Effector CD8-positive, alpha-beta T cell (primary cell): ENCODE data around the gene CD40LG.

Experiments used
- DNase-seq: peaks from one replicate; lab custom pipeline; 2025; lab: John Stamatoyannopoulos, UW
- total RNA-seq, 4 experiments: gene quantifications; one replicate each; lab custom pipeline; 2026; lab: John Stamatoyannopoulos, UW

Gene CD40LG
- total RNA-seq = 2.9 to 5.6 (median 3.9) reads per million in 4 experiments

DNA sequence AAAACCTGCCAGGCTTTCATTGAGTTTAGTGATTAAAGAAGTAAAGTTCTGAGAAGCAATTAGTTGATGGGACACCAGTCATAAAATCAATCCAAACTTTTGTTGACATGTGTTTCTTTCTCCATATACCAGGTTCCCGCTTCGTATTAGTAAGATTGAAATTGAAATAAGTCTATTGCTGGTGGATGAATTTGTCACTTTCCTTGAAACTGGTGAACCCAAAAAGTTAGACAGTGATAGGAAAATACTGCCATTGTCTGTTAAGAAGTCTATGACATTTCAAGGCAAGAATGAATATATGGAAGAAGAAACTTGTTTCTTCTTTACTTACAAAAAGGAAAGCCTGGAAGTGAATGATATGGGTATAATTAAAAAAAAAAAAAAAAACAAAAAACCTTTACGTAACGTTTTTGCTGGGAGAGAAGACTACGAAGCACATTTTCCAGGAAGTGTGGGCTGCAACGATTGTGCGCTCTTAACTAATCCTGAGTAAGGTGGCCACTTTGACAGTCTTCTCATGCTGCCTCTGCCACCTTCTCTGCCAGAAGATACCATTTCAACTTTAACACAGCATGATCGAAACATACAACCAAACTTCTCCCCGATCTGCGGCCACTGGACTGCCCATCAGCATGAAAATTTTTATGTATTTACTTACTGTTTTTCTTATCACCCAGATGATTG is at the start of gene CD40LG:
Gene CD40LG (plus strand): TSS at position 482 of the 684 bp plus-strand sequence. CDS start 91 bp downstream, at position 573.
- no peak for DNase-seq

DNA sequence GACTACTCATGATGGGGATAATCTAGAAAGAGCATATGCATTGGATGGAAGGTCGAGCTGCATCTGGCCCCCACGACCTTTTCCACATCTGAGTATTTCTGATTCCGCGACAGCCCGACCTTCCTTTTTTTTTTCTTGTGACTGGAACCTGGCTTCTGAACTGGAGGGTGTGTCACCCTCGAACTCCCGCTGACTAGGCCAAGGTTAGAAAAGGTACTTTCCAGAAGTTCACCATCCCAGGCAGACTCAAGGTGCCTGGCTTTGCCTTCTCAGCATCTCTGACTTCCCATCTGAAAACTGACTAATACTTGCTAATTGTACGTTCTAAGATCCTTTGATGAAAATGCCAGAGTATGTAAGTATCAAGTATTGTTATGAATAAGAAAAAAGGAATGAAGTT is 49.3 kb upstream of the CD40LG start:
- no peak for DNase-seq

DNA sequence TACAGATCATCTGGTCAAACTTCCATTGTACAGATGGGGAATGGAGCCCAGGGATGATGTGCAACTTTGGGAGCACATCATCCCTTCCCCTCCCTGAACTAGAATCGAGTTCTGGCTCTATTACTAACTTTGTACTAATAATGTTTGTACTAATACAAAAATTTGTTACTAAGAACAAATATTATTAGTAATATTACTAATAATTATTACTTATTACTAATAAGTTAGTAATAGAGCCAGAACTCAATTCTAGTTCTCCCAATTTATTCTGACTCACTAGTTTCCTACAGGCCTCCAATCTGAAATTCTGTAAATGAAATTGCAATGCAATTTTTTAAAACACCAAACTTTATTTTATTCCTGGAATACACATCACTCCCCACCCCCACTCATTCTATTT is 47.9 kb upstream of the CD40LG start:
- DNase-seq = no peak

DNA sequence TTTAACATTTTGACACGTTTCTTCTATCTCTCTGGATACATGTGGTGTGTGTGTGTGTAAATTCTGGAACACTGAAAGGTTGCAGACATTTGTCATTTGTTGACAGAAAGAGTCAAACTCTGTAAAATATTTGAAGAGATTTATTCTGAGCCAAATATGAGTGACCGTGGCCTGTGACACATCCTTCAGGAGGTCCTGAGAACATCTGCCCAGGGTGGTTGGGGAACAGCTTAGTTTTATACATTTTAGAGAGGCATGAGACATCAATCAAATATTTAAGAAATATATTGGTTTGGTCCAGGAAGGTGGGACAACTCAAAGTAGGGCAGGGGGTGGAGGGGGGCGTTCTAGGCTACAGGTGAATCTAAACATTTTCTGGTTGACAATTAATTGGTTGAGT is 40.7 kb upstream of the CD40LG start:
- no peak for DNase-seq

DNA sequence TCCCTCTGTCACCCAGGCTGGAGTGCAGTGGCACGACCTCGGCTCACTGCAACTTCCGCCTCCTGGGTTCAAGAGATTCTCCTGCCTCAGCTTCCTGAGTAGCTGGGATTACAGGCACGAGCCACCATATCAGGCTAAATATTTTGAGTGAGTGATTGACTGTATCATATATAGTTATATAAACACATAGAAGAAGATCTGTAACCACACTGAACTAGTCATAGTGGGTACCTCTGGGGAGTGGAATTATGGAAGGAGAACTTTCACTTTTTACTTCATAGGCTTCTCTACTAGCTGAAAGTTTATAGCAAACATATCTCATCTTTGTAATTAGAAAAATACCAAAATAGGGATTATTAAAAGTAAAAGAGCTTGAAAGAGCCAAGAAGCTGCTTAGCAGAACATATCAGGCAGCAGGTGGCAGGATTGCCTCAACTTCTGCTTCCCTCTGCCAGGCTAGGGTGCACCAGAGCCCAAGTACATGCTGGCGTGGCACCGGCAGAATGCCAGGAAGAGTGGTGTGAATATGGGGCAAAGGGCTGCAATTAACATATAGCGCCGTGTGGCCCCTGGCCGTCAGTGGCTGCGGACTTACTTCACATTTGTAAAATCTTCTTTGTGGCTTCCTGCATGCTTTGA is 39.5 kb upstream of the CD40LG start:
- DNase-seq = peak; percentile 2

DNA sequence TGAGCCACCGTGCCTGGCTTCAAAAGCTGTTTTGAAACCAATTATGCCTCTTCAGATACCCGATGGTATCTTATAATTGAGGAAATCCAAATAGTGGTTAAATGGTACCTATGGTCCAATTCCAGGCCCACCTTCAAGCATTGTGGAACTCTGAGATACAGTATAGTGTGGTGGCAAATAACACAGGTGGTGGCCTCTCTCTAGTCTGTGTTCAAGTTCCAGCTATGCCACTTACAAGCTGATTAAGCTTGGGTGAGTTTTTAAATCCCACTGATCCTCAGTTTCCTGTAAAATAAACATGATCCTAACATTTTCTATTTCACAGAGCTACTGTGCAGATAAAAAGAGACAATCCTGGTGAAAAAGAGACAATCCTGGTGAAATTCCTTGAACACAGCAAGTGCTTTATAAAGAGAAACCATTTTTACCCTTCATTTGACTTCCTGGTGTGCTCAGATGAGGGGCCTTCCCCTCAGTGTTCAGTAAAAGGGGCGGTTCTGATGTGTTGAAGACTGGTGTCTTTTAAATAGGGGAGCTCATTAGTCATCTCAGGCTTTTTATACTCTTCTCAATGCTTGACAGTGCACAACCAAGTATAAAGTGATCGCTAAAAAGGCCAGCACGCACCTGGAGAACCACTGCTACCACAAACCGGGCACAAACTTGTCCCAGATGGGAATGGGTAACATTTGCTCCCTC is 30.8 kb upstream of the CD40LG start:
- DNase-seq = no peak

DNA sequence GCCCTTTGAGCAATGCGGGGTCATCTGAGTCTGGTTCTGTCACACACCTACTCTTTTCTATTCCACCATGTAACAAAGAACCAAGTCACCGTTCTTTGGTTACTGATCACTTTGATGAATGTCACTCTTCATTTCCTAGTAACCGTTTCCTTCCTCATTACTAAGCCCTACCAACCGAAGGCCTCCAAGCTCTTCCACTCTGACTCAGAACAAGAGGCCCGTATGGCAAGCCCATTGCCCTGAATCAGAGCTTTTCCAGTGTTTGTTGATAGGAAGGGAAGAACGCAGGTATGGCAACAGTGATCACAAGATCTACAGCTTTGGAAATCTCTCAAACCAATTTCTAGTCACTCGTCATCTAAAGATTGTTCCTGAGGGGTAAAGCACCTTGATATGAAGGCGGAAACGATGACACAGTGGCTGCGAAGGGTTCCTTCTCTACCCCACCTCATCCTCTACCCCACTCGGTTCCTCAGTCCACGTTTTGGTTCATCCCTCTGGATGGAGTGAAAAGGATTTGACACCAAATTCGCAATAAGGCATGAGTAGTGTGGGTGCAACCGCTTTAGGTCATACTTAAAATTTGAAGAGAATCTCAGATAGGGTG is 28.0 kb upstream of the CD40LG start:
- DNase-seq = no peak

DNA sequence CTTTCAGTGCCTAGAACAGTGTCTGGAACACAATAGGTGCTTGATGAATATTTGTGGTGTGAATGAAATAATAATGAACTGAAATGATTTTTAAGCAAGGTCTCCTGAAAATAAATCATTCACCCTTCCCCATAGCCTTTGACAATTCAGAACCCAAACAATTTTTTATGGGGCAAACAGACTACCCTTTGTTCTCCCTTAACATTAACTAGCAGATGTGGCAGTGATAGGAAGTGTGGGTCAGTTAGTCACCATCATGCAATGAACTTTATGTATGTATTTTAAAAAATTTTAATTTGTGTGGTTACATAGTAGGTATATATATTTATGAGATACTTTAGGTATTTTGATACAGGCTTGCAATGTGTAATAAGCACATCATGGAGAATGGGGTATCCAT is 27.2 kb upstream of the CD40LG start:
- DNase-seq = no peak

DNA sequence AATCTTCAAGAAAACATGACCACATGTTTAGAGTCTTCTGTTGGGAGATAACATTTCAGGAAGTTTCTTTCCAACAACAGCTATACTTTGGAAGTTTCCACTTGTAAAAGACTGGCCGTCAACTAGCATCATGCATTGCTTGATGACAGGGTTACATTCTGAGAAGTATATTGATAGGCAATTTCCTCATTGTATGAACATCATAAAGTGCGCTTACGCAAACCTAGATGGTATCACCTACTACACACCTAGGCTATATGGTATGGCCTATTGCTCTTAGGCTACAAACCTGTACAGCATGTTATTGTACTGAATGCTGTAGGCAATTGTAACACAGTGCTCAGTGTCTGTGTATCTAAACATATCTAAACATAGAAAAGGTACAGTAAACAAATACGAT is 25.4 kb upstream of the CD40LG start:
- no peak for DNase-seq

DNA sequence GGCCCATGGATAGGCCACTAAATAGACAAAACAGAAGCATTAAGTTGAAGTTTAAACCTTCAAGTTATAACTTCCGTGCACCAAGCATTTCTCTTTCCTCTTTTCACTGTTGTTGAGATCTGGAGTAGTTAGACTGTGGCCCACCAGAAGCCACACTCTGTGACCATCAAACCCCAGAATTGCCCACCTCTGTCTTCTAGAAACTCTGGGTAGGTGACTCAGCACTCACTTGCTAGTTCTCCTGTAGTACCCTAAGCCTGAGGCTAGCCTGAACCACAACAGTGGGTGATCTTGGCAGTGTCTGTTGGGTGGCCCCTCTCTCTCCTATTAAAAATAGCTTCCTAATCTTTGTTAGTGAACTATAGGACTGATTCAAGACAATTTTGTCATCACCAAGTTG is 24.6 kb upstream of the CD40LG start:
- DNase-seq = no peak

DNA sequence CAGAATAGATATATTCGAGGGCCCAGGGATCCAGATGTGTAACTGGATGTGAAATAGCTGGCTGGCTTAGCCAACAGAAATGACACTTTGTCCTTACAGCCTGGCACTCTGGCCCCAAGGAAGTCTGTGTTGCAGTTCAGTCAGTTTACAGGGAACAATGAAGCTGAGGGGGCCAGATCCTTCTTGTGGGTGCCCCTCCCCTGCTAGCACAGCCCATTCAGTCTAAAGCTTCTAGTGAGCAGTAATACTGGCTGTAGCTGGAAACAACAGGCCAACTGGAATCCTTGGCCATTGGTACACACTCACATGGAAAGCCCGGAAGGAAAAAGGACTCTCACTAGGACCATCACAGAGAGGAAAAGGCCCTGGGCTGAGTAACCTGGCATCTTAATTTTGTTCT is 22.7 kb upstream of the CD40LG start:
- no peak for DNase-seq

DNA sequence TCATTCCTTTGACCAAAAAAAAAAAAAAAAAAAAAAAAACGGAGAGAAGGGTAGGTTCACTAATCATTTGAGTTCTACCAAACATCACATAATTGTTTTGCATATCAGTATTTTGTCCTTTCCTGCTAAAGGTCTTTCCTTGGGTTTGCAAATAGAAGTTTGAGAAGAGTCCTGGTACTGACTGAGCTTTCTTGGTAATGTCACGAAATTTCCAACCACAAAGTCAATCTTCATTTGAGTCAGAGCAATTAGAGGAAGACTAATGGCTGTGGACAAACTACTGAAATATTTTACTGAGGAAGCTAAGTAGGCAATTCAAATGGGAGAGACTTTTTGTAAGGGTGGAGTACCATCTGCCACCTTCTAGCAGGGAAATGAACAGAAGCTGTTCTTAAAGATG is 21.7 kb upstream of the CD40LG start:
- DNase-seq = no peak

DNA sequence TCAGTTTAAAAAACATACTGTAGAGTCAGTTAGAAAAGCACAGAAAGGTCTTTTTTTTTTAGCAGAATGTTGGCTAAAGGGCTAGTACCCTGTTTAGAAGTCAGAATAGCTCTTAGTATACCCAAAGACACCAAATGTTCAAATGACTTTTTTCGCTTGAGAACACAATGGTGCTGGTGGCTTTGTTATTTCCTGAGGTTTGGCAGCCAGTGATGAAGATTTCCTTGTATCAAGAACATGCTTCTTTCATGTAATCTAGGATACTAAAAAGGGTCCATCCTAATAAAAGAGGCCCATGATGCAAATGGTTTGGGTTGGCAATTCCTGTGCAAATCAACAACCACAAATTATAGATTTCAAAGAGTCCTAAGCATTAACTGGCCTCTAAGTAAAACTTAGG is 21.1 kb upstream of the CD40LG start:
- DNase-seq = no peak

DNA sequence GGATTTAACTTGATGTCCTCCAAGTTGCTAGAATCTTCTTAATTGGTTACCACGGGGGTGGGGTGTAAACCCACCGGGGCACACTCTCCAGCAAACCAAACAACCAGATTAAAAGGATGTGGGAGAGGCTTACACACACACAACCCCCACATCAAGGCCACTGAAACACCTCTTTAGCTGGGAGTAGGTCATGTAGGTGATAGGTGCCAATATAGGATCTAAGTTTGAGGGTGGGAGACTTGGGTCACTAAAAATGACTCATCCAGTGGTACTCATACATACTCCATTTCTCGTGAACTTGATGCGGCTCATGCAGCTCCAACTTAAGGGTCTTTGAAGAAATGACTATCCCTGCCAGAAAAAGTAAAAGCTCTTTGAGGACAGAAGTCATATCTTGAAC is 20.5 kb upstream of the CD40LG start:
- DNase-seq = no peak

DNA sequence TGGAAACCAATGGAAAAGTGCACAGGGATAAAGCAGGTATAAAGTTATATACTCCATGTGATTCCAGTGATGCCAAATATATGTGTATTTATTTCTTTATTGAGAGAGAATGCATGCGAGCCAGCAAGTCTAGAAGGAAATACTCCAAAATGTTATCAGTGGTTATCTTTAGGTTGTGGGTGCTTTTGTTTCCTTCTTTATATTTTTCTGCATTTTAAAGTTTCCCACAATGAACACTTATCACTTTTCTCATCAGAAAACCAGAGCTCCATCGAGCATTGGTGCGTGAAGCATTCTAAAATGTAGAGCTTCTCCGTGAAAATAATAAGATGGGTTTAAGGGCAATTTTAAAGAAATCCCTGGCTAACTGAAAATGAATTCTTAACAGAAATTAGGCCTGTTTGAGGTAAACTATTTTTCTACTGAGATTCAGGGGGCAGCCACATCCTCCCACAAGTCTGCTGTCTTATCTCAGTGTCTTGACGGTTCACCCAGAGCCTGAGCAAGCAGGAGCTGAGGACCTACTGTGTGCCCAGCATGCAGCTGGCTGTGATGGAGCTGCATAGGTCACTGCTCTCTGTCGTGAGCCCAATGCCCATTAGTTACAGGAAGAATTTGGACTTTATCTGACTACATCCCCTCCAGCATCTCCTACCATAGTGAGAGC is 18.7 kb upstream of the CD40LG start:
- DNase-seq = no peak

DNA sequence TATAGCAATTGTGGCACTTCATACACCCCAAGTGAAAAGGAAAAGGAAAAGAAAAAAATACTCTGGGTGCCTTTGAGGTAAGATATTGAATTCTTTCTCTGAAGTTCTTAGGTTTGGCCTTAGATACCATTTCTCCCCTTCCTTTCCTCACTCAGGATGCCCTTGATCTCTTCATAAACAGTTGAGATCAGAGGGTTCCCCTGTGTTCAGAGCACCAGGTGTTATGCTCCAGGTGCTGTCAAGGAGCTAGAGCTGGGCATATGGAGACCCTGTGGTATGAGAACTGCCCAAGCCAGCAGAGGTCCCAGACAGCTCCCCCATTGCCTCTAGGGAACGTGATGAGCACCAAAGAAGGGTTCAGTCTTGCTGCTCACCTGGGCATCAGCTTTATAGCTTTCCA is 17.1 kb upstream of the CD40LG start:
- no peak for DNase-seq

DNA sequence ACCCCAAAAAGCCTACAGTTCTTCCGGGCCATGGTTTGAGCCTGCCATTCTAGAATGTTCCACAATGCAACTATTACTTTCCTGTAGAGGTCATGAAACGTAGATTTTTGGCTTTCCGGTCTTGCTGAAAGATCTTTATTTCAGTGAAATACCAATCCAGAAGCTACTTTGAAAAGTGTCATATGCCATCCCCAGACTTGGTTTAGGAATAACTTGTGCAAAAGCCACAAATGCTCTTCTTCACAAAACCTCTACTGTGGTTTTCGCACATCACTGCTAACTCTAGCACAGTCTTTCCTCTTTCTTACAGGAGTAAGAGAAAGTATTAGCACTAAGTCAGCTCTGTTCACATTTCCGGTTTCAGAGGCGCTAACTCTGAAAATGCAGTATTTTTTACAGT is 12.7 kb upstream of the CD40LG start:
- DNase-seq = no peak

DNA sequence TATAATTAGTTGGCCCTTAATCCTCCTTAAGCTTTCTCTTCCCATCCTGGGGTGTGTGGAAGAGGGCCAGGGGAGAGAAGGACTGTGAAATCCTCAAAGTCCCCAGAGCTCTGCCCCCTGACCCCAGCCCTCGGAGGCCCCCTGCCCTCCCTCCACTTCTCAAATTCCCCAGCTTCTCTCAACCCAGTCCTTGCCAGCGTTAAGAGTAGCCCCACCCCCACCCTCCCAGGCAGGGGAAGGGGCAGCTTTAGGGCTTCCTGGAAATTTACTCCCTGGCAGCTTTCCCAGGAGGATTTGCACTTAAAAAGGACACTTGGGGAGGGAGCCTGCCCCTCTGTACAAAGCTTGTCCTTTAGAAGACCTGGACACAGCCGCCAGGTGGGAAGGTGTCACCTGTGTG is 11.8 kb upstream of the CD40LG start:
- DNase-seq = no peak

DNA sequence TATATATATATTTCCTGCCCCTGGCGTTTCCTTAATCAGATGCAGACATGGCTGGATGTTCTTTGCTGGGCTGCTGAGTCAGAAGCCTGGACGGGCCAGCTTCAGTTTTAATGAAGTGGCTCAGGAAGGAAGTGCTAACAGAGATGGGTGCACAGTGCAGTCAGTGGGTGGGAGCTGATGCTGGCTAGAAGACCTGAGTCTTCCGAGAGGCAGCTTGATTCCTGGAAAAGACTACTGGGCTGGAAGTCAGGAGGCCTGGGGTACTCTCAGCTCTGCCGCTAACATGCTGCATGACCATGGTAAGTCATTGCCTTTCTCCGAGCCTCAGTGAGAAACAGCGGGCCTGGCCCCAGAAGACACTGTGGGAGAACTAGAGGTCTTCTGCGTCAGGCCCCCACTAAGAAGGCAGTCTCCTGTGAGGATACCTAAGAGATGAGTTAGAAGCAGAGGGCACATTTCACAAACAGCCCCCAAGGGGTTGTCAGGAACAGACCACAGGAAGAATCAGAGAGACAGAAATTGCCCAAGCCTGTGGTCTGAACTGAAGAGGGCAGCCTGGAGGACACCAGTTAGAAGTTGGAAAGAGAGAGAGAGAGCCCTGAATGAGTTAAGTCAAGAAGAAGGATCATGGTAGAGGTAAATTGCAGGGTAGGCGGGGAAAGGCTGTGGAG is 8.3 kb upstream of the CD40LG start:
- DNase-seq = no peak

DNA sequence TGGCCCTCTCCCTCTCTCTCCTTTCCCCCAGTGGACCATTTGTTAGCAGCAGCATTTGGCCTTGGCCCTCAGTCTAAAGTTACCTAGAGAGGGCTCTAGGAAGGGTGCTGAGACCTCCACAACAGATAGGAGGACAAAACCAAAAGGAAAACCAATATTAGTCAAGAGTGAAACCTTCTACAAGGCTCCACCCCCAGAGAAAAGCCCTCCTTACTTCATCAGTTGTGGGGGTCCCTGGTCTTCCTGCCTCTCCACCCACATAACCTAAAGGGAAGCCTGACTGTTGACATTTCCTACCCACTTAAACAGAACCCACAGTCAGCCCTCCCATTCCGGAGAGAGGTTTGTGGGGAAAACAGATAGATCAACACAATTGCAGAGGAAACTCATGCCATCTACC is 4.7 kb upstream of the CD40LG start:
- DNase-seq = no peak

DNA sequence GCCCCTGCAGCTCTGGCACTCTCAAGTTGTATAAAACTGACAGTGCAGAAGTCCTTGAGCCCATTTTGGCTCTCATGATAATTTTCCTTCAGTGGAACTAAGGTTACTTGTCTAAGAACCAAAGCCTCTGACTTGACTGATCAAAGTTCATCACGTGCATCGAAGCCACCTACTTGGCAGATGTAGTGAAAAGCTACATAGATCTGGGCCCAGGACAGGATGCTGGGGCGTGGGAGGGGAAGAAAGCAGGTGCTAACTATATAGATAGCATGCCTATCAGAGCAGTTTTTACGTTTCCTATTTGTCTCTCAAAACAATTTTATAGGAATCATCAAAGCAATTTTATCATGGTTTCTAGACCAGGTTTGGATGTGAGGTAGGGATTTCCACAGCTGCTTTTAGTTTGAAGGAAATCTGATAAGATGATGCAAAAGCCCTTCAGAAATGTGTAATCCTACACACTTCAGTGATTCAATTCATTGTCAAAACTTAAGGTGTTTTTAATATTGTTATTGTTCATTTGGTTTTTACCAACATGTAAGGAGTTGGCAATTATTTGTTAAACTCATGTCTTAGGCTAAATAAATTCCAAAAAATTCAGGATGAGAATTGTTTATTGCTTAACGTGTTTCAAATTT is 1.2 kb upstream of the CD40LG start:
- no peak for DNase-seq
